HCT116 (cell line): Measurements from ENCODE around the gene DENND1A.

Experiments
- POLR2A ChIP-seq: IDR thresholded peaks from 2 replicates; pipeline ENCODE4 v1.7.0; 2011; ENCODE audit warnings: borderline replicate concordance; ENCODE audit not compliant: insufficient read depth, insufficient read length; ENCODE audit errors: extremely low read depth
- POLR2AphosphoS5 ChIP-seq: IDR thresholded peaks from 2 replicates; pipeline ENCODE4 v1.6.1; 2011; ENCODE audit warnings: mild to moderate bottlenecking, low read depth, low read length, moderate library complexity
- SIN3A ChIP-seq: IDR thresholded peaks from 2 replicates; pipeline ENCODE4 v1.6.1; 2012; ENCODE audit warnings: low read depth
- SRF ChIP-seq: IDR thresholded peaks from 2 replicates; pipeline ENCODE4 v1.6.1; 2012; ENCODE audit warnings: low read depth
- TF ChIP-seq, protein P1 (sequence below), 3 experiments: fragments of 200-600 bp in 1 of 3; sonication (generic) in 1 of 3; IDR thresholded peaks in 2 of 3; conservative IDR thresholded peaks in 1 of 3; 2 replicates each; pipeline ENCODE4 v1.5.1; 2012 to 2017; ENCODE audit warnings: low read depth in 2 of 3, low read length in 2 of 3, antibody characterized with exemption in 1 of 3, borderline replicate concordance in 1 of 3, control low read depth in 1 of 3, mild to moderate bottlenecking in 1 of 3, mixed read lengths in 1 of 3, mixed run types in 1 of 3, moderate library complexity in 1 of 3; ENCODE audit not compliant: insufficient read depth in 1 of 3
- TF ChIP-seq, protein P2 (sequence below): IDR thresholded peaks from 2 replicates; pipeline ENCODE4 v1.6.1; 2012; ENCODE audit warnings: low read depth

GRCh38 chr9:123965801-123966686, 36.1 kb upstream of the DENND1A start:
- TF ChIP-seq, protein P1, sequence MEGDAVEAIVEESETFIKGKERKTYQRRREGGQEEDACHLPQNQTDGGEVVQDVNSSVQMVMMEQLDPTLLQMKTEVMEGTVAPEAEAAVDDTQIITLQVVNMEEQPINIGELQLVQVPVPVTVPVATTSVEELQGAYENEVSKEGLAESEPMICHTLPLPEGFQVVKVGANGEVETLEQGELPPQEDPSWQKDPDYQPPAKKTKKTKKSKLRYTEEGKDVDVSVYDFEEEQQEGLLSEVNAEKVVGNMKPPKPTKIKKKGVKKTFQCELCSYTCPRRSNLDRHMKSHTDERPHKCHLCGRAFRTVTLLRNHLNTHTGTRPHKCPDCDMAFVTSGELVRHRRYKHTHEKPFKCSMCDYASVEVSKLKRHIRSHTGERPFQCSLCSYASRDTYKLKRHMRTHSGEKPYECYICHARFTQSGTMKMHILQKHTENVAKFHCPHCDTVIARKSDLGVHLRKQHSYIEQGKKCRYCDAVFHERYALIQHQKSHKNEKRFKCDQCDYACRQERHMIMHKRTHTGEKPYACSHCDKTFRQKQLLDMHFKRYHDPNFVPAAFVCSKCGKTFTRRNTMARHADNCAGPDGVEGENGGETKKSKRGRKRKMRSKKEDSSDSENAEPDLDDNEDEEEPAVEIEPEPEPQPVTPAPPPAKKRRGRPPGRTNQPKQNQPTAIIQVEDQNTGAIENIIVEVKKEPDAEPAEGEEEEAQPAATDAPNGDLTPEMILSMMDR (IDR thresholded peaks at IDR 0.05 in 2 of 3, conservative IDR thresholded peaks at IDR 0.05 in 1 of 3; ENCODE audit: borderline replicate concordance in 1 of 3, insufficient read depth in 1 of 3, low read depth in 2 of 3, low read length in 2 of 3) = no peak
- TF ChIP-seq SIN3A (no peak), POLR2AphosphoS5 (no peak), SRF (no peak), POLR2A (no peak)
- TF ChIP-seq, protein P2, sequence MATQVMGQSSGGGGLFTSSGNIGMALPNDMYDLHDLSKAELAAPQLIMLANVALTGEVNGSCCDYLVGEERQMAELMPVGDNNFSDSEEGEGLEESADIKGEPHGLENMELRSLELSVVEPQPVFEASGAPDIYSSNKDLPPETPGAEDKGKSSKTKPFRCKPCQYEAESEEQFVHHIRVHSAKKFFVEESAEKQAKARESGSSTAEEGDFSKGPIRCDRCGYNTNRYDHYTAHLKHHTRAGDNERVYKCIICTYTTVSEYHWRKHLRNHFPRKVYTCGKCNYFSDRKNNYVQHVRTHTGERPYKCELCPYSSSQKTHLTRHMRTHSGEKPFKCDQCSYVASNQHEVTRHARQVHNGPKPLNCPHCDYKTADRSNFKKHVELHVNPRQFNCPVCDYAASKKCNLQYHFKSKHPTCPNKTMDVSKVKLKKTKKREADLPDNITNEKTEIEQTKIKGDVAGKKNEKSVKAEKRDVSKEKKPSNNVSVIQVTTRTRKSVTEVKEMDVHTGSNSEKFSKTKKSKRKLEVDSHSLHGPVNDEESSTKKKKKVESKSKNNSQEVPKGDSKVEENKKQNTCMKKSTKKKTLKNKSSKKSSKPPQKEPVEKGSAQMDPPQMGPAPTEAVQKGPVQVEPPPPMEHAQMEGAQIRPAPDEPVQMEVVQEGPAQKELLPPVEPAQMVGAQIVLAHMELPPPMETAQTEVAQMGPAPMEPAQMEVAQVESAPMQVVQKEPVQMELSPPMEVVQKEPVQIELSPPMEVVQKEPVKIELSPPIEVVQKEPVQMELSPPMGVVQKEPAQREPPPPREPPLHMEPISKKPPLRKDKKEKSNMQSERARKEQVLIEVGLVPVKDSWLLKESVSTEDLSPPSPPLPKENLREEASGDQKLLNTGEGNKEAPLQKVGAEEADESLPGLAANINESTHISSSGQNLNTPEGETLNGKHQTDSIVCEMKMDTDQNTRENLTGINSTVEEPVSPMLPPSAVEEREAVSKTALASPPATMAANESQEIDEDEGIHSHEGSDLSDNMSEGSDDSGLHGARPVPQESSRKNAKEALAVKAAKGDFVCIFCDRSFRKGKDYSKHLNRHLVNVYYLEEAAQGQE = no peak
